ENCODE measurements around the gene JAK1.

Gene JAK1

DNA sequence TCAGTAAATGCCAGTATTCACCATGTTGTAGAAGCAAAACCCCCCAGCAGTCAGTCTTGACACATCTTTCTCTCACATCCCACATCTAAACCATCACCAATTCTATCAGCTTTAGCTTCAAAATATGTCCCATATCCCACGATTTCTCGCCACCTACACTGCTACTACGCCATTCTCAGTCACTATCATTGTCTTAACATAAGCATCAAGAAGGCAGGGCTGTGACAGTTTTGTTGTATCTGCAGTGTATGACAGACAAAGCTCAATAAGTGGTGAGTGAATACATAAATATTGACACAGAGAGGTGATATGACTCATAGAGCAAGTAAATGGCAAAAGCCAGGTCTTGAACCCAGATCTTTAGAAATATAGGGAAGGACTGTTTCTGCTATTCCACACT is 59.9 kb downstream of the JAK1 start:
- ChIA-PET CTCF (interaction anchor here (2.4 to 5.7 kb wide), 2 partner anchors 11 to 12 kb away, joined by 9 to 48 read pairs; no protein-coding TSS in a partner anchor), POLR2A (no interaction called here)
- TF ChIP-seq, protein P1, sequence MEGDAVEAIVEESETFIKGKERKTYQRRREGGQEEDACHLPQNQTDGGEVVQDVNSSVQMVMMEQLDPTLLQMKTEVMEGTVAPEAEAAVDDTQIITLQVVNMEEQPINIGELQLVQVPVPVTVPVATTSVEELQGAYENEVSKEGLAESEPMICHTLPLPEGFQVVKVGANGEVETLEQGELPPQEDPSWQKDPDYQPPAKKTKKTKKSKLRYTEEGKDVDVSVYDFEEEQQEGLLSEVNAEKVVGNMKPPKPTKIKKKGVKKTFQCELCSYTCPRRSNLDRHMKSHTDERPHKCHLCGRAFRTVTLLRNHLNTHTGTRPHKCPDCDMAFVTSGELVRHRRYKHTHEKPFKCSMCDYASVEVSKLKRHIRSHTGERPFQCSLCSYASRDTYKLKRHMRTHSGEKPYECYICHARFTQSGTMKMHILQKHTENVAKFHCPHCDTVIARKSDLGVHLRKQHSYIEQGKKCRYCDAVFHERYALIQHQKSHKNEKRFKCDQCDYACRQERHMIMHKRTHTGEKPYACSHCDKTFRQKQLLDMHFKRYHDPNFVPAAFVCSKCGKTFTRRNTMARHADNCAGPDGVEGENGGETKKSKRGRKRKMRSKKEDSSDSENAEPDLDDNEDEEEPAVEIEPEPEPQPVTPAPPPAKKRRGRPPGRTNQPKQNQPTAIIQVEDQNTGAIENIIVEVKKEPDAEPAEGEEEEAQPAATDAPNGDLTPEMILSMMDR (IDR thresholded peaks at IDR 0.05; ENCODE audit: control extremely low read depth, extremely low read depth, low read depth, missing control alignments): no peak
- DNase-seq (ENCODE audit: extremely low spot score): no peak

GRCh38 chr1:64903593-64903992 is 62.8 kb downstream of the JAK1 start:
- ChIA-PET POLR2A (no interaction called here), CTCF (interaction anchor here (0.8 to 5.7 kb wide), 5 partner anchors 10 to 62 kb away, joined by 3 to 48 read pairs (median 3); no protein-coding TSS in a partner anchor)
- DNase-seq (ENCODE audit: extremely low spot score): no peak
- TF ChIP-seq, protein P1 (IDR thresholded peaks at IDR 0.05; ENCODE audit: control extremely low read depth, extremely low read depth, low read depth, missing control alignments): no peak

GRCh38 chr1:64901663-64902062 is 64.7 kb downstream of the JAK1 start:
- TF ChIP-seq, protein P1 (IDR thresholded peaks at IDR 0.05; ENCODE audit: control extremely low read depth, extremely low read depth, low read depth, missing control alignments): no peak
- ChIA-PET CTCF (interaction anchor here (1.3 to 5.7 kb wide), 2 partner anchors 11 to 17 kb away, joined by 3 to 48 read pairs; no protein-coding TSS in a partner anchor), POLR2A (no interaction called here)
- DNase-seq (ENCODE audit: extremely low spot score): no peak

DNA sequence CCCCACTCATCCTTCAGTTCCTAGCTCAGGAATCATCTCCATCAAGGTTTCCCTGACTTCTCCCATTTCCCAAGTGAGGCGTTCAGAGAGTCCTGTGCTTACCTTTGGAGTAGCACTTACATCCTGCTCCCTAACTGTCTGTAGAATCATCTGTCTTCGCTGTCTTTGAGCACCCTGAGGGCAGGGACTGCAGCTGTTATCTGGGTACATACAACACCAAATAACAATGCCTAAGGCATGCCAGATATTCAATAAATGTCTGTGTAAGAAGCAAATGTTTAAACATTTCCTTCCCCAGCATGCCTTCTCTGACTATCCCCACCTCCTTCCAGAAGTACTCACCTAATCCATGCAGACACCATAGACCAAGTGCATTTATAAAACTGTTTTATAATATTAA is 65.4 kb downstream of the JAK1 start:
- POLR2A ChIA-PET: no interaction called here
- CTCF ChIA-PET: no interaction called here
- TF ChIP-seq, protein P1 (IDR thresholded peaks at IDR 0.05; ENCODE audit: control extremely low read depth, extremely low read depth, low read depth, missing control alignments): no peak
- no peak for DNase-seq (ENCODE audit: extremely low spot score)

DNA sequence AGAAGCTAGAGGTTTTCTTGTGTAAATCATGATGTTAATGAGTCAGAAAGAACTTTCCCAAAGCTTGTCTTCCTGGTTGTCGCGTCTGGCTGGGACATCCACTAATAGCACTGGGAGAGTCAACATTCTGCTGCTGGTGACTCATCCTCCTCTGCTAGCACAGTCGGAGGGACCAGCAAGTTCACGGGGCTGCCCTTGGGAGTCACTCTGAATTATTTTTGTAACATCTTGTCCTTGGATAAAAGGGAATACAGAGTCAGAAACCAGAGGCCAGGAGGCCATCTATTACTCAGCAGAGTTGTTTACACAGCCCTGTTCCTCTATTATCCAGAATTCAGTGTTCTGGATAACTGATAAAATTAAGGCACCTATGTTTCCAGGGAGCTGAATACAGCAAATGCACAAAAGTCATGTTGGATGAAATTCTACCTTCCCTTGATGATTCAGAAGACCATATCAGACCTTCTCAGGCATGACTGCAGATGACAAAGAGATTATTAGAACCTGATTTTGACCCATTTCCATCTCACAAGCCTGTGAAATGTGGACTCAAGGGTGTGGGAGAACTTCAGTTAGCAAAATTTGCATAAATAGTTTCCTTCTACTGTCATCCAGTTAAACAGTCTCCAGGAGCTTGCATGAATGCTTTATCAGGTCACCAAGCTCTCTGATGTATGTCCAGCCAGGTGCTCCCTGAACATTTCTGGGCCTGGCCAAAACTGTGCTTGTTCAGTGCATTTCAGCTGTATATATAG is 68.1 kb downstream of the JAK1 start:
- peak; percentile 49 for DNase-seq (ENCODE audit: extremely low spot score)
- TF ChIP-seq, protein P1 (IDR thresholded peaks at IDR 0.05; ENCODE audit: control extremely low read depth, extremely low read depth, low read depth, missing control alignments): no peak
- CTCF ChIA-PET: interaction anchor here (0.7 to 2.2 kb wide), 6 partner anchors 10 to 69 kb away, joined by 3 to 9 read pairs (median 3); no protein-coding TSS in a partner anchor
- POLR2A ChIA-PET: no interaction called here

GRCh38 chr1:64896551-64896950 is 69.8 kb downstream of the JAK1 start:
- POLR2A ChIA-PET: no interaction called here
- no peak for DNase-seq (ENCODE audit: extremely low spot score)
- CTCF ChIA-PET: interaction anchor here (1.0 to 2.6 kb wide), 5 partner anchors 9 to 220 kb away, joined by 3 to 9 read pairs (median 3); no protein-coding TSS in a partner anchor
- TF ChIP-seq, protein P1 (IDR thresholded peaks at IDR 0.05; ENCODE audit: control extremely low read depth, extremely low read depth, low read depth, missing control alignments): no peak
